HG03045 (cell line): ENCODE results near the gene PDGFD.
A peak's percentile ranks its signal among the peaks of the same experiment; 100 is the strongest.

Source experiments
- ATAC-seq: cut with Tn5 transposase; IDR thresholded peaks from one replicate; pipeline ENCODE4 v1.9.1; 2021; ENCODE audit warnings: mild to moderate bottlenecking, moderate library complexity; ENCODE audit not compliant: unreplicated experiment

The PDGFD gene

GRCh38 chr11:103894034-103894433, 269.9 kb downstream of the PDGFD start:
- no peak for ATAC-seq

- no peak for ATAC-seq
These were observed 270.6 kb downstream of the PDGFD start for GRCh38 chr11:103893371-103893770.

DNA sequence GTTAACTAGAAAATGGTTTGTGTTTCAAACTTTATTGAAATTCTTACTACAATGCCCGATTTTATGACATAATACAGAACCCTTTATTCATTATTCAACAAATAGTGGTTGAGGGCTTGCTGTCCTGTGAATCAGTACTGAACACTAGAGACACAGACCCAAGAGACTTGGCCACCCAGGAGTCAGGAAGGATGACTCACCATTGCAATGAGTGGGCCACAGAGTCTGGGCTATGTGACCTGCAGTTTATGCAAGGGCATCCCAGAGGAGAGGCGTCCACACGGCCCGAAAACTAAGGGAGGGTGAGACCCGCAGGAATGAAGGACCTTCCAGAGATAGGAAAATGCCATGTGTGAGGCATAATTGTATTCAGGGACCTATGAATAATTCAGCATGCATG, 271.3 kb downstream of the PDGFD start:
- ATAC-seq: no peak

GRCh38 chr11:103890654-103891053, 273.3 kb downstream of the PDGFD start:
- no peak for ATAC-seq

DNA sequence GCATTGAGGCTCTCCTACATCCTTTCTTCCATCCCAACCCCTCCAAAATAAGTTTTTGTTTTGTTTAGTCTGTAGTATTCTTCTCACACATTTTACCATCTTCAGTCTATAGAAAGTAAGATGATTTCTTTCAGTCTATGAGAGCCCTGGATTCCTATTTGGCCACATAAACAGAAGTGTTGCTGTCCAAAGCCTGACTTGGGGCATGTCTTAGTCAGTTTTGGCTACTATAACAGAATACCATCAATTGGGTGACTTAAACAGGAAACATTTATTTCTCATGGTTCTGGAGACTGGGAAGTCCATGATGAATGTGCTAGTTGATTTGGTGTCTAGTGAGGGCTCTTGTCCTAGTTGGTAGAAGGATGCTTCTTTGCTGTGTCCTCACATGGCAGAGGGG, 274.3 kb downstream of the PDGFD start:
- ATAC-seq: no peak

- no peak for ATAC-seq
These were observed 275.4 kb downstream of the PDGFD start for GRCh38 chr11:103888541-103888951.

DNA sequence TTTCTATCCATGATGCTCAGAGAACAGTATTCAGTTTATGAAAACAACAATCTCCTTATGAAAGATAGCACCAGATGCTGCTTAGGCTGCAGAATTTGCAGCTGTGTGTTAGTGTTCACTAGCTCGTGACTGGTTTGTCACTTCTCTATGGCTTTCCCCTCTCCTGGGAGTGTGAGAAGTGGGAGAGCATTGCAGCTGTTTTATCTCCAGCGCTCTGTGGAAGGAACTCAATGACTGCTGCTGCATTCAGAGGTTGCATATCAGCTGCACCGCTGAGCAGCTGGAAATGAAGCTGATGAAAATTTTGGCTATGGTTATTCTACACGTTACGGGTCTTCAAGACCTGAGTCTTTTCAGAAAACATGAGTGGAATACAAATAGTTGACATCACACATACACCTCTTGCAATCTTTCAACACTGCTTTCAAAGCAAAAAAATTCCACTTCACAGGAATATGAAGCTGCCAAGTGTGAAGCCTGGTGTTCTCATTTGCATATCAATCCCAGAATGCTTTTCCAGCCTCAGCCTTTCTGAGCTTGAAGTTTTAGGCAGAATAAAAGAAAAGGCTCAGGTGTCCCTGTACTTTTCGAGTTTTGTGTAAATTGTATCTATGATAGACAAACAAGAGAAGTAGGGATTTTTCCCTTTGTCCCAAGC, 276.8 kb downstream of the PDGFD start:
- no peak for ATAC-seq

- ATAC-seq: no peak
These were observed 280.1 kb downstream of the PDGFD start for GRCh38 chr11:103883856-103884255.

GRCh38 chr11:103883291-103883690, 280.7 kb downstream of the PDGFD start:
- ATAC-seq: no peak

- ATAC-seq: no peak
These were observed 282.4 kb downstream of the PDGFD start for GRCh38 chr11:103881584-103881983.

GRCh38 chr11:103880968-103881367, 283.0 kb downstream of the PDGFD start:
- no peak for ATAC-seq

DNA sequence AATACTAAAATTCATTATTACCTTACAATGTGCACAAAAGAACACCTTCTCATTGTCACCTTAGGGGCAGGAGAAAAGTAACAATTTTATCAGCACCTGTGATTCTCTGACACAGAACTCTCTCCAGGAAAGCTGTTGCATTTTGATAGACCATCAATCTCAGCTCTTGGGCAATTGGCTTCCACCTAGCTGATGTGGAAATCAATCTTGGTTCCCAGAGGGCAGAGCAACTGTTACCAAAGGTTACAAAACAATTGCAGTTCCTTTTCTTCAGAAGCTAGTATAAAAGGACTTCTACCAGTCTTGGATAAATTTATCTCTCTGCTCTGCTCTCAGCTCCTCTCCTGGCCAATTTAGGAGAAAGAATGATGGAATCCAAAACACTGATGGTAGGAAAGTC, 285.3 kb downstream of the PDGFD start:
- no peak for ATAC-seq

DNA sequence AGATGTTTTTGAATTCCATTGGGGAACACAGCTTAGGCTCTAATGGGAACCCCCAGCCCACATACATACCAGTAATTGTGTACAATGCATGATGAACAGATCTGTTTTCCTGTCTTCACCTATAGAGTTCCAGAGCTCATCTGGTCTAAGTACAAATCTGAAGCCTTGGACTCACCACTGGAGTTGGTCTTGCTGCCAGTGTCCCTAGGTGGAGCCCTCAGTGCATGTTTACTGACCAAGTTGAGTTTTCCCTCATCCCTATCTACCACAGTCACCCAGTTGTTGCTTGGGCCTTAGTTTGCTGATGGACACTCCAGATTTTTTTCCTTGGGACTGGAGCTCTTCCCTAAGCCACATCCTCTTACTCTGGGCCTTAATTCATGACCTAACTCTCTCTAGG, 286.7 kb downstream of the PDGFD start:
- no peak for ATAC-seq

GRCh38 chr11:103875855-103876510, 288.0 kb downstream of the PDGFD start:
- peak; percentile 94 for ATAC-seq

DNA sequence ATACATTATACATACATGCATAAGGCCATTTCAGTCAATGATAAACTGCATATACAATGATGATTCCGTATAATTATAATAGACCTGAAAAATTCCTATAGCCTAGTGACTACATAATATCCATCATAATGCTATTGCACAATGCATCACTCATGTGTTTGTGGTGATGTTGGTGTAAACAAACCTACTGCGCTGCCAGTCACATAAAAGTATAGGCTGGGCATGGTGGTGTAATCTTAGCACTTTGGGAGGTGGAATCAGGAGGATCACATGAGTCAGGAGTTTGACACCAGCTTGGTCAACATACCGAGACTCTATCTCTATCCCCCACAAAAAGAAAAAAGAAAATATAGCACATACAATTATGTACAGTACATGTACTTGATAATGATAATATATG, 291.2 kb downstream of the PDGFD start:
- ATAC-seq: no peak

GRCh38 chr11:103871923-103872551, 291.9 kb downstream of the PDGFD start:
- no peak for ATAC-seq

DNA sequence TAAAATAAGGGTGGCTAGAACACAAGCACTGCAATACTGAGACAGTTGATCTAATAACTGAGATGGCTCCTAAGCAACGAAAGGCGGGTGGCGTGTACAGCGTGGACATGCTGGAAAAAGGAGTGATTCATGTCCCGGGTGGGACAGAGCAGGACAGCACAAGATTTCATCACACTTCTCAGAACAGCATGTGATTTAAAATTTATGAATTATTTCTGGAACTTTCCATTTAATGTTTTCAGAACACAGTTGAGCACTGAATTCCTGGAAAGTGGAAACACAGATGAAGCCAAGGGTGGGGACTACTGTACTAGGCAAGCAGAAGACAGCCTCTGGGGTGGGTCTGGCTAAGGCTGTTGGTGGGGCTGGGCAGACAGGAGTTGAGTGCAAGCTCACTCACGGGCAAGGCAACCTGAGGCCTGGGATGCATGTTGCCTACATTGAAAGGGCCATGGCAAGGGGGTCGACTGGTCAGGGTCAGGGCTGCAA, 293.1 kb downstream of the PDGFD start:
- ATAC-seq: no peak

GRCh38 chr11:103867481-103867880, 296.5 kb downstream of the PDGFD start:
- ATAC-seq: no peak

DNA sequence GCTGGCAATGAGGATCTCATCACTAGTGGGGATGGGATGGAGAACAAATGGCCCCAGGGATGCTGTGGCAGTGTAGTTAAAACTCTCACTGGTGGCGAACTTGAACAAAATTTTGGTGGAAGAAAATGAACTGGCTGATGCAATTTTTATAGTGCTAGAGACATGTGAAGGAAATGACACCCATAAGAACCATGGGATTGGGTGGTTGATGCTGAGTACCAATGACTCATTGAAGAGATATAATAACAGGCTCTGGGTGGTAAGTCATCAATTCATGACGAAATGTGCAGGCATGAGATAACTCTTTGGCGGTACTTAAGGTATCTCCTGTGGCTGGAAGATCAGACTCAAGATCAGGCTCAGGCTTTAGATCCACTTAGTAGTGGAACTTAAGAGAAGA, 300.4 kb downstream of the PDGFD start:
- ATAC-seq: no peak

GRCh38 chr11:103862802-103863174, 301.2 kb downstream of the PDGFD start:
- ATAC-seq: no peak

- peak; percentile 59 for ATAC-seq
These were observed 301.7 kb downstream of the PDGFD start for GRCh38 chr11:103862094-103862801.
